ENCODE data around the gene HNRNPL.

DNA sequence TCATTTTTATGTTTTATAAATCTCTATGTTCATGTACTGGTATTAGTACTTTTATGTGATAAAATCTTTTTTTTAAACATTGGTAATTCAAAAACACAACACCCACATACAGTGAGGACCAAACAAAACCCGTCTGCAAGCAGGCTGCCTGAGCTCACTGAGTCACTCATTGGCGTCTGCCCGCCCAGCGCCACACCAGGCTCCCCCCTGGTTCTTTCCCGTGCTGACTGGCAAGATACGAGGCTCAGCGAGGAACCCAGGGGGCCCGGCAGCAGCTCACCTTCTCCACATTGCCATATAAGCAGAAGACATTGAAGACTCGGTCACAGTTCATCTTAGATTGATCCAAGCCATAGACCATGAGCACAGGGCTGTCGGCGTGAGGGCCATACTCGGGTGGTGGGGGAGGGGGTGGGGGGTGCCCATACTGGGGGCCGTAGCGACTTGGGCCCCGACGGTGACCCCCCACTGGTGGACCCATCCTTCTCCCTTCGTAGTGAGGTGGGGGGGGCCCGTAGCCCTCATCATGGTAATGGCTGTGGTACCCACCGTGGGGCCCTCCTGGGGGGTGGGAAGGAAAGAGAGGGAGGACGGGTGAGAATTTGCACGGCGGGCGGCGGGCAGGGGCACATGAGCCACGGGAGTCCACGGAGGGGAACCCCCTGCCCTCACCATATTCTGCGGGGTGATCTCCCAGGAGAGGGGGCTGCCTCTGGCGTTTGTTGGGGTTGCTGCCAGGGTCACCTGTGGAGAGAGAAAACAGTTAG is 9.8 kb downstream of the HNRNPL start:
- TF ChIP-seq CTCF (IDR thresholded peaks at IDR 0.05; ENCODE audit: low read depth, low read length) = no peak
- no peak for TF ChIP-seq POLR2A (IDR thresholded peaks at IDR 0.05; ENCODE audit: extremely low read depth, insufficient read length)
